ENCODE data around the gene LRRC74A. TPM values are rescaled to one million over a fixed set of nuclear protein-coding genes. Genes with fewer than 3 reads are reported as not detected.

The LRRC74A gene
- total and polyA plus RNA-seq, 4 donors = 0.26 TPM; not detected in 3

- H3K4me3 ChIP-seq (ENCODE audit: low read depth, low read length) = no peak overlapping the region
- no peaks in the 10 kb centered on the region for H3K27me3 ChIP-seq (ENCODE audit: control insufficient read depth, insufficient read depth, low read length)
- no peaks in the 10 kb centered on the region for H3K9me3 ChIP-seq (ENCODE audit: control insufficient read depth, insufficient read depth, low read length)
- DNase-seq (ENCODE audit: low read depth in 4 of 6, low spot score in 6 of 6) = no peak
- 60% methylated on average over 4 of the region's 5 CpGs for WGBS (ENCODE audit: insufficient coverage)
- H3K36me3 ChIP-seq (ENCODE audit: control insufficient read depth, insufficient read depth, low read length) = no peaks in the 10 kb centered on the region
- H3K27ac ChIP-seq (ENCODE audit: low read depth, low read length) = no peak overlapping the region
- H3K4me1 ChIP-seq (ENCODE audit: control insufficient read depth, insufficient read depth, low read length) = no peaks in the 10 kb centered on the region
These were observed 11.3 kb downstream of the LRRC74A start for GRCh38 chr14:76837524-76837923.

GRCh38 chr14:76842414-76842813 is 16.2 kb downstream of the LRRC74A start:
- DNase-seq (ENCODE audit: low read depth in 4 of 6, low spot score in 6 of 6) = no peak
- no peaks in the 10 kb centered on the region for H3K9me3 ChIP-seq (ENCODE audit: control insufficient read depth, insufficient read depth, low read length)
- no peaks in the 10 kb centered on the region for H3K27me3 ChIP-seq (ENCODE audit: control insufficient read depth, insufficient read depth, low read length)
- H3K36me3 ChIP-seq (ENCODE audit: control insufficient read depth, insufficient read depth, low read length) = no peaks in the 10 kb centered on the region
- H3K4me3 ChIP-seq (ENCODE audit: low read depth, low read length) = no peak overlapping the region
- H3K4me1 ChIP-seq (ENCODE audit: control insufficient read depth, insufficient read depth, low read length) = no peaks in the 10 kb centered on the region
- H3K27ac ChIP-seq (ENCODE audit: low read depth, low read length) = no peak overlapping the region

GRCh38 chr14:76844223-76844622 is 18.0 kb downstream of the LRRC74A start:
- peak in 1 of 6 donors; percentile 17 for DNase-seq (ENCODE audit: low read depth in 4 of 6, low spot score in 6 of 6)
- Histone ChIP-seq H3K4me1 (ENCODE audit: control insufficient read depth, insufficient read depth, low read length) (no peaks in the 10 kb centered on the region), H3K27ac (ENCODE audit: low read depth, low read length) (no peak overlapping the region), H3K27me3 (ENCODE audit: control insufficient read depth, insufficient read depth, low read length) (no peaks in the 10 kb centered on the region), H3K9me3 (ENCODE audit: control insufficient read depth, insufficient read depth, low read length) (no peaks in the 10 kb centered on the region), H3K36me3 (ENCODE audit: control insufficient read depth, insufficient read depth, low read length) (no peaks in the 10 kb centered on the region), H3K4me3 (ENCODE audit: low read depth, low read length) (no peak overlapping the region)
- WGBS (ENCODE audit: insufficient coverage) = 50% methylated on average over 2 of the region's 9 CpGs

DNA sequence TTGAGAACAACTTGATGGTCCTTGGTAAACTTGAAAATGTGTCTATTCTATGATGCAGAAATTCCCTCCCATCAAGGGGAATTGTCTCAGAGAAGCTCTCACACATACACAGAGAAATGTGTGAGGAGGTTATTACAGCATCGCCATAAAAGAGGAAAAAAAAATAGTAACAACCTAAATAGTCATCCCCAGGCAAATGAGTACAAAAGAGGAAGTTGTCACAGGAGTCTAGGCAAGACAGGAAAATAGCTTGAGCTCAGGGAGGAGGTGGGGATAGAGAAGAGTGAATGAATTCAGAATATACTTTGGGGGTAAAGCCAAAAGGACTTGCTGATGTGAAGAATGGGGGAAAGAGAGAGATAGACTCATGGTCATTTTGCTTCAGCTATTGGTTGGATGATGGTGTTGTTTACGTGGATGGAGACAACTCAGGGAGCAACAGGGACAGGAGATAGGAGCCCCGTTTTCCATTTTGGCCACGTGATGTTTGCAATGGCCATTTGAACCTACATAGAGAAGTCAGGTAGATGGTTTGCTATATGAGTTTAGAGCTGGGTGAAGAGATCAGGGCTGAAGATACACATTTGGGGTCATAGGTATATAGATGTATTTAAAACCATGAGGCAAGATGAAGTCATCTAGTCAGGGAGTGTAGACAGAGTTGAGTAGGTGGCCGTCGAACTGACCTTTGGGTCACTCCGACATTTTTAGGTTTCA is 20.3 kb downstream of the LRRC74A start:
- Histone ChIP-seq H3K4me1 (ENCODE audit: control insufficient read depth, insufficient read depth, low read length) (no peaks in the 10 kb centered on the region), H3K4me3 (ENCODE audit: low read depth, low read length) (no peak overlapping the region), H3K36me3 (ENCODE audit: control insufficient read depth, insufficient read depth, low read length) (no peaks in the 10 kb centered on the region), H3K27ac (ENCODE audit: low read depth, low read length) (no peak overlapping the region), H3K9me3 (ENCODE audit: control insufficient read depth, insufficient read depth, low read length) (no peaks in the 10 kb centered on the region), H3K27me3 (ENCODE audit: control insufficient read depth, insufficient read depth, low read length) (no peaks in the 10 kb centered on the region)
- no peak for DNase-seq (ENCODE audit: low read depth in 4 of 6, low spot score in 6 of 6)
- 88% methylated on average over 6 of the region's 7 CpGs for WGBS (ENCODE audit: insufficient coverage)

DNA sequence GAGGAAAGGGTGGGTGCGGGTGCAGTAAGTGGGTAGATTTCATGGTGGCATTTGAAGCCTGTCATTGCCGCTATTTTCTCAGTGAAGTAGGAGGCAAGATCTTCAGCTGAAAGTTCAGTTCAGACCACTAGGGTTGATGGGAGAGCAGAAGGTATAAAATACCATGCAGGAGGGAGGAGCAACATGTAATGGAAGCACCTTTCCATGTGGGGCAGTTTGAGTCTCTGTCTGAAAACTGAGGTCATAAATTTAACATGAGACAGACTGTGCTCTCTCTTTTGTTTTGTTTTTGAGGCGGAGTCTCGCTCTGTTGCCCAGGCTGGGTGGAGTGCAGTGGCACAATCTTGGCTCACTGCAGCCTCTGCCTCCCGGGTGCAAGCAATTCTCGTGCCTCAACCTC is 22.7 kb downstream of the LRRC74A start:
- Histone ChIP-seq H3K36me3 (ENCODE audit: control insufficient read depth, insufficient read depth, low read length) (no peaks in the 10 kb centered on the region), H3K9me3 (ENCODE audit: control insufficient read depth, insufficient read depth, low read length) (no peaks in the 10 kb centered on the region), H3K27ac (ENCODE audit: low read depth, low read length) (no peak overlapping the region), H3K27me3 (ENCODE audit: control insufficient read depth, insufficient read depth, low read length) (no peaks in the 10 kb centered on the region), H3K4me1 (ENCODE audit: control insufficient read depth, insufficient read depth, low read length) (no peaks in the 10 kb centered on the region), H3K4me3 (ENCODE audit: low read depth, low read length) (no peak overlapping the region)
- no peak for DNase-seq (ENCODE audit: low read depth in 4 of 6, low spot score in 6 of 6)
- 80% methylated on average over 4 of the region's 6 CpGs for WGBS (ENCODE audit: insufficient coverage)

DNA sequence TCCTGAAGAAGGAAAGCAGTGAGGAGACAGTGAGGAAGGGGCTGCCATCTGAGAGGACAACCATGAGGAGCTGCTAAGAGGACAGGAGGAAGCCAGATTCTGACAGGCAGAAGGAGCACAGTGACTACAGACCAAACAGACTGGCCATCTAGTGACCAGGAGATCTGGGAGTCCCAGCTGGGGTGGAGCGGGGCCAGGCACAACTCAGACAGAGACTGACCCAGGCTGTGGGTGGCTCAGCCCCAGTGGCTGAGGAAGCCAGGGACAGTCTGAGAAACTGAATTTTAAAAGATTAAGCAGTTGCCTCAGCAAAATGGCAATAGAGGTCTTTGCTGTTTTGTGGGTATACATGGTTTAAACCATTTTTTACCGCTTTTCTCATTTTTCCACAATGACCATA is 28.9 kb downstream of the LRRC74A start:
- Histone ChIP-seq H3K27me3 (ENCODE audit: control insufficient read depth, insufficient read depth, low read length) (no peaks in the 10 kb centered on the region), H3K4me1 (ENCODE audit: control insufficient read depth, insufficient read depth, low read length) (no peaks in the 10 kb centered on the region), H3K9me3 (ENCODE audit: control insufficient read depth, insufficient read depth, low read length) (no peaks in the 10 kb centered on the region), H3K36me3 (ENCODE audit: control insufficient read depth, insufficient read depth, low read length) (no peaks in the 10 kb centered on the region), H3K27ac (ENCODE audit: low read depth, low read length) (no peak overlapping the region), H3K4me3 (ENCODE audit: low read depth, low read length) (no peak overlapping the region)
- DNase-seq (ENCODE audit: low read depth in 4 of 6, low spot score in 6 of 6) = no peak
- 100% methylated on average over 1 of the region's 2 CpGs for WGBS (ENCODE audit: insufficient coverage)

- Histone ChIP-seq H3K36me3 (ENCODE audit: control insufficient read depth, insufficient read depth, low read length) (no peaks in the 10 kb centered on the region), H3K27me3 (ENCODE audit: control insufficient read depth, insufficient read depth, low read length) (no peaks in the 10 kb centered on the region), H3K4me1 (ENCODE audit: control insufficient read depth, insufficient read depth, low read length) (no peaks in the 10 kb centered on the region), H3K27ac (ENCODE audit: low read depth, low read length) (no peak overlapping the region), H3K9me3 (ENCODE audit: control insufficient read depth, insufficient read depth, low read length) (no peaks in the 10 kb centered on the region), H3K4me3 (ENCODE audit: low read depth, low read length) (no peak overlapping the region)
- no peak for DNase-seq (ENCODE audit: low read depth in 4 of 6, low spot score in 6 of 6)
- WGBS (ENCODE audit: insufficient coverage) = 88% methylated on average over 1 of the region's 1 CpG
These were observed 30.6 kb downstream of the LRRC74A start for GRCh38 chr14:76856769-76857168.

GRCh38 chr14:76861574-76862255 is 35.5 kb downstream of the LRRC74A start:
- H3K4me1 ChIP-seq (ENCODE audit: control insufficient read depth, insufficient read depth, low read length) = peaks cover 15% of the 10 kb centered on the region
- 60% methylated on average over 9 of the region's 10 CpGs for WGBS (ENCODE audit: insufficient coverage)
- no peak for DNase-seq (ENCODE audit: low read depth in 4 of 6, low spot score in 6 of 6)
- H3K4me3 ChIP-seq (ENCODE audit: low read depth, low read length) = no peak overlapping the region
- no peak overlapping the region for H3K27ac ChIP-seq (ENCODE audit: low read depth, low read length)
- no peaks in the 10 kb centered on the region for H3K36me3 ChIP-seq (ENCODE audit: control insufficient read depth, insufficient read depth, low read length)
- no peaks in the 10 kb centered on the region for H3K27me3 ChIP-seq (ENCODE audit: control insufficient read depth, insufficient read depth, low read length)
- H3K9me3 ChIP-seq (ENCODE audit: control insufficient read depth, insufficient read depth, low read length) = no peaks in the 10 kb centered on the region

DNA sequence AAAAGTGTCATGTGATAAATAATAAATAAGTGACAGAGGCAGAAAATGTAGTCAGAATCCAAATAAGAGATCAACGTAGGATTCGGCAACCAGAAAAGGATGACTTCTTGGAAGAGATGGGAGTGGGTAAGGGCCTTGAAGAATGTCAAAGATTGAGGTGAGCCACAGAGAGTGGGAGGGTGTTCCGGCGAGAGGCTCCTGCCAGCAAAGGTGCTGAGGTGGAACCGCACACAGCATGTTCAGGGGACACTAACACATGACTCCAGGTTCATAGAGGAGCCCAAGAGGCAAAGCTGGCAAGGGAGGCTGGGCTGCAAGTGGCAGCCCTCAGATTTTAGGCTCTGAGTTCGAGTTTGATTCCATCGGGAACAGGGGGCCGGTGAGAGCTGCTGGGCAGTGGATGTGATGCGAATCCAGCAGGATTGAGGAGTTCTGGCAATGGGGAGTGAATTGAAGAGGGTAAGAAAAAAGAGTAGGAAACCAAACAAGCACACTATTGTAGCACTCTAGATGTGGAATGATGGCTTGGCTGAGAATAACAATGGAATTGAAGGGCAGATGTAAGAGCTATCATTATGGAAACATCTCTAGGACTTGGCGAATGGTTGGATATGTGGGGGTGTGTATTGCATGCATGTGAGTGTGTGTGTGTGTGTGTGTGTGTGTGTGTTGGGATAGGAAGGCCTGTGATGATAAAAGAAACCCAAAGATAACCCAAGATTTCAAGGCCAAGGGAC is 36.5 kb downstream of the LRRC74A start:
- 82% methylated on average over 10 of the region's 10 CpGs for WGBS (ENCODE audit: insufficient coverage)
- Histone ChIP-seq H3K27ac (ENCODE audit: low read depth, low read length) (no peak overlapping the region), H3K27me3 (ENCODE audit: control insufficient read depth, insufficient read depth, low read length) (no peaks in the 10 kb centered on the region), H3K9me3 (ENCODE audit: control insufficient read depth, insufficient read depth, low read length) (no peaks in the 10 kb centered on the region), H3K36me3 (ENCODE audit: control insufficient read depth, insufficient read depth, low read length) (no peaks in the 10 kb centered on the region), H3K4me1 (ENCODE audit: control insufficient read depth, insufficient read depth, low read length) (peaks cover 20% of the 10 kb centered on the region), H3K4me3 (ENCODE audit: low read depth, low read length) (no peak overlapping the region)
- no peak for DNase-seq (ENCODE audit: low read depth in 4 of 6, low spot score in 6 of 6)
